GM18517 (cell line): Measurements from ENCODE around the gene DDX27.

Experiments used
- ATAC-seq: cut with Tn5 transposase; IDR thresholded peaks from one replicate; pipeline ENCODE4 v1.9.1; 2021; ENCODE audit warnings: mild to moderate bottlenecking, moderate library complexity; ENCODE audit not compliant: unreplicated experiment

The DDX27 gene

DNA sequence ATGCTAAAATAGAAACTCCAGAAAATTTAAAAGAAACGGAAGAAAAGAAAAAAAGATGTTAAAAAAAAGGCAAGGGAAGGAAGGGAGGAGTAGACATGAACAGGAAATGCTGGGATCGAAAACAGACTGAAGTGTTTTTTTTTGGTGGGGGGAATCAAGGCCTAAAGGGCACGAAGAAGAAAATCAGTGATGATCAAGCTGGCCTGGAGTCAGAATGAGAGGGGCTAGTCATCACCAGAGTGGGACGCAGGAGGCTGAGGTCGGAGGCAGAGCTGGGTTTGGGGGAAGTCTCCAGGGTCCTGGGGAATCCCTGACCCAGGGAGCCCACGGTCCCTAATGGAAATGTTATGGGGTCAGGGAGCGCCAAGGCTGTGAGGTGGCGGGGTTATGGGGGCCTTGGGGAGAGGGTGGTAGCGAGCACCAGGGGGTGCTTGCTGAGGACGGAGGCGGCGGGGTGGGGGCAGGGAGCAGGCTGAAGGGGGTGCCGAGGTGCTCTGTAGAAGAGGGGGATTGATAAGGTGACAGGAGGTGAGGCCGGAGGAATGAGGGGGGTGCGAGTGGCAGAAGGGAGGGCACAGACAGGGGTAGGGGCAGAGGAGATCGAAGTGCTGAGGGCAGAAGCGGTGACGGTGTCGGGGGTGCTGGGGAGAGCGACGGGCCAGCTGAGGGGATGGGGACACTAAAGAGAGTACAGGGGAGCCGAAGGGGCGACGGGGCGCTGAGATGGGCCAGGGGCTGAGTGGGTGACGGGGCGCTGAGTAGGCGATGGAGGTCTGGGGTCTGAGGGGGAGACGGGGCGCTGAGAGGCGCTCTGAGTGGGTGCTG lies 58.0 kb downstream of the DDX27 start:
- ATAC-seq = no peak

DNA sequence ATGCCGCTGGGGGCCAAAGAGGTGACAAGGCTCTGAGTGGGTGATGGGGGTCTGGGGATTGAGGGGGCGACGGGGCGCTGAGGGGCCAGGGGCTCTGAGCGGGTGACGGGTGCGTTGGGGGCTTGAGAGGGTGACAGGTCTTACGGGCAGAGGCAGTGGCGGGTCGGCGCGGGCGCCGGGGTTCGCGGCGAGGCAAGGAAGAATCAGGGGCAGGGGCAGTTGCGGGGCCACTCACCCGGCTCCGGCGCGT lies 58.5 kb downstream of the DDX27 start:
- ATAC-seq = no peak

- peak; percentile 85 for ATAC-seq
Observed at GRCh38 chr20:49278036-49278817, 59.0 kb downstream of the DDX27 start, which contains the start of gene ZNFX1. Gene ZNFX1 (minus strand): TSS chr20:49278057. CDS start chr20:49275839, 2,218 bp downstream.

GRCh38 chr20:49278818-49279676 lies 59.8 kb downstream of the DDX27 start:
- no peak for ATAC-seq

- no peak for ATAC-seq
Observed at GRCh38 chr20:49279677-49280462, 60.7 kb downstream of the DDX27 start.

GRCh38 chr20:49280463-49281058 lies 61.3 kb downstream of the DDX27 start:
- ATAC-seq = no peak

DNA sequence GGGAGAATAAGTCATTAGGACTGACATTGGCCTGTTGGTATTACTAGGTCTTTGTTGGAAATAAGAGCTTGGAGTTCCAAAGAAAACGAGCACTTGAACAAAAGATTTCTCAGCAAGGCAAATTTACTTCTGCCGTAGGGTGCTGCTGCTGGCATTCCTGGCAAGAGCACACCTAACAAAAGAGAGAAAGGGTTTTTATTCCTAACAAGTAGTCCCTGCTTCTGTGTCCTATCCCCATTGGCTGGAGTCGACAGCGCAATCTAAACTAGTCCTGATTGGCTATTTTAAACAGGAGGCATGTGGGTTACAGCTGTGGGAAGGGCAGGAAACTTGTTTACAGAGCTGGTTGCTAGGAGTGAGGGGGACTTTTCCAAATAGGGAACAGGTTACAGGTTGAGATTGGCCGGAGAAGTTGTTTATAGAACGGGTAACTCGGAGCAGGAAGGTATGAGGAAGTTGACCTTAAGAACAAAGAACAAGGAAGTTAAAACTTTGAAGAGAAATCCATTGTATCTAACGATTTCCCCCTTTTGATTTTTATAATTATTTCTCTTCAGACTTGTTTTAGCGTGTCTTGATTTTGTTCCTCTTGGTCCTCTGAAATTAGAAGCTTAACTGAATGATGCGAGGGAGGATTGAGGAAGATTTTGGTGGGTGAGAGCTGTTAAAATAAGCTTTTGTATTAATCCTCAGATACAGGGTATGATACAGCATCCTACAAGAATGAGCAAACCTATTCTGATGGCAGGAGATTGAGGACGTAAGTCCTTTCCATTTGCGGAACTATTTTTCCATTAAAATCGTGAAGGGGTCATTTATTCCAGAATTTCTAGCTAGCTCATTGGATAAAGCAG lies 62.1 kb downstream of the DDX27 start:
- ATAC-seq = no peak

- no peak for ATAC-seq
Observed at GRCh38 chr20:49281913-49282467, 62.8 kb downstream of the DDX27 start.

DNA sequence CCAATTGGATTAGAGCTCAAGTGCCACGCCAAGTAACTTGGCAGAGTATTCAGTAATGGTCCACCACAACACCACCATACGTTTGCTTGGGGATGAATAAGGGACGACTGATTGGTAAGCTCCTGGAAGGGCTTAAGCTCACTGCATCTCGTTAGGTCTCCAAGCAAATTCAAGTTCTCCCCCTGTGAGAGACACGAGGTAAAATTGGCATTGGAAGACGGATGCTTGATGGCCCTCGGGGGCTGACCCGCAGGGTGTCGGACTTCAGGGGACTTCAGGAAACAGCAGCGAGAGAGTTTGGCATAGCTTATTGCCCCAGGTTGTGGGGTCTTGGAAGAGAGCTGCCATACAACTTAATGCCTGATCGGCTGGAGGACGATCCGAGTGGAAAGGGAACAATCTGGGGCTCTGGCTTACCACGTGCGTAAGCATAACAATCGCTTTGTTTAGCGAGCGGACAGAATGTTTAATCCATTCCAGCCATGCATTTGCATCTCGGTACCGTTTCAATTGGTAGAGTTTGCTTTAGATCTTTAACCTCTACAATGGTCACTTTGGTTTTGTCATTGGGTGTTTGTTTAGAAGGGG lies 63.5 kb downstream of the DDX27 start:
- ATAC-seq = no peak

- ATAC-seq = no peak
Observed at GRCh38 chr20:49283176-49283702, 64.0 kb downstream of the DDX27 start.

- ATAC-seq = no peak
Observed at GRCh38 chr20:49283703-49284625, 64.7 kb downstream of the DDX27 start.

GRCh38 chr20:49284818-49285217 lies 65.6 kb downstream of the DDX27 start:
- no peak for ATAC-seq

DNA sequence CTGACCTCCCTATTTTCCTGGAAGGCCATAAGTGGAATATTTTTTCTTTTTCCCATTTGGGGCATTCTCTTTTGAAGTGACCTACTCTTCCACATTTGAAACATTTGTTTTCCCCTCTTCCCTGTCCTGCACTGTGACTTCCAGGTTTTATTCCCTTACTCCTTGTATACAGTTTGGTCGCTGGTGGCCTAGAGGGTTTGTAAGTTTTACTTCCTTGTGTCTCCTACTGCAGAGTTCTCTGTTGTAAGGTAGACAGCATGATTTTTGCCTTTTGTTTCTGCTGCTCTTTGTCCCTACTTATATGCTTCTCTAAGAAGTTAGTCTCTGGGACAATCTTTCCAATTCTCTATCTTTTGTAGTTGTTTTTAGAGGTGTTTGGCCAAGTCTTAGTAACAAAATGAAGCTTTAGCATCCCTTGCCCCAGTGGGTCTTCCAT lies 66.0 kb downstream of the DDX27 start:
- ATAC-seq = no peak

DNA sequence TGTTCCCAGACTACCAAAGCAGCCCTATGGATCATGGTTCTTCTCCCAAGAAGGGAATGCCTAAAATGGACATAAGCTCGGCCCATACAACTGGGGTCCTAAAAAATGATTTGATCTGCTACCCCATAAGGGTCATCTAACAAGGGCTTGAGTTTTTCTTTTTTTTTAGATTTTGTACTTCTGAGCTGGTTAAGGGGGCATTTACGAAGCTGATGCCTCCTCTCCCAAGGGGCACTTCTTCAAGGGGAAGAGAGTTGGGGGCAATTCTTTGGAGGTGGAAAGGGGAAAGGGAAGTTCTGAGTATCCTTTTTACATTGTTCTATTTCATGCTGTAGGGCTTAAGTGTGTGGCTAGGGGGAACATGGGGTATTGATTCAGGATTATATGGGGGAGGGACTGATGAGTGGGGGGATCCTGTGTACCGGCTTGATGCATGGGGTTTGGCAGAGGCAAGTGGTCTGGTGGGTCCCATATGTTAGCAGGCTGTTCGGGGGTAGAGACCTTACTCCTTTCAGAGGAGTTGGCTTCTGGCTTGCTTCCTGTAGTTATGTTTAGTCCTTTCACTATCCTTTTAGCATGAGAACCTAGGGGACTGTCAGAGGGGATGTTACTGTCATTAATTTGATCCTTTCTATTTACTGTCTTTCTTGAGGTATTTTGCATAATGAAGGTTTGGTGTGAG lies 66.7 kb downstream of the DDX27 start:
- ATAC-seq = no peak

GRCh38 chr20:49286689-49287551 lies 67.7 kb downstream of the DDX27 start:
- no peak for ATAC-seq
